A673 (cell line): ENCODE results near the gene ALDH1A3.
"Not testable (repeated sequence)": the region's sequence is repeated elsewhere in the genome, so short reads cannot be mapped to it uniquely, and the experiment has no call there.

Experiments used
- EZH2 ChIP-seq: fragments of 200-600 bp; sonication (generic); IDR thresholded peaks from 2 replicates; pipeline ENCODE4 v1.6.1; 2017; ENCODE audit warnings: borderline replicate concordance, low read depth, mild to moderate bottlenecking, mixed read lengths, antibody characterized with exemption, low read length; ENCODE audit not compliant: poor library complexity, severe bottlenecking
- TF ChIP-seq, protein P1 (sequence below): fragments of 300-800, 200-600 bp; sonication (generic); conservative IDR thresholded peaks from 2 replicates; pipeline ENCODE4 v1.5.1; 2017; ENCODE audit warnings: low read depth, mild to moderate bottlenecking, antibody characterized with exemption, low read length, moderate library complexity, mixed read lengths

DNA sequence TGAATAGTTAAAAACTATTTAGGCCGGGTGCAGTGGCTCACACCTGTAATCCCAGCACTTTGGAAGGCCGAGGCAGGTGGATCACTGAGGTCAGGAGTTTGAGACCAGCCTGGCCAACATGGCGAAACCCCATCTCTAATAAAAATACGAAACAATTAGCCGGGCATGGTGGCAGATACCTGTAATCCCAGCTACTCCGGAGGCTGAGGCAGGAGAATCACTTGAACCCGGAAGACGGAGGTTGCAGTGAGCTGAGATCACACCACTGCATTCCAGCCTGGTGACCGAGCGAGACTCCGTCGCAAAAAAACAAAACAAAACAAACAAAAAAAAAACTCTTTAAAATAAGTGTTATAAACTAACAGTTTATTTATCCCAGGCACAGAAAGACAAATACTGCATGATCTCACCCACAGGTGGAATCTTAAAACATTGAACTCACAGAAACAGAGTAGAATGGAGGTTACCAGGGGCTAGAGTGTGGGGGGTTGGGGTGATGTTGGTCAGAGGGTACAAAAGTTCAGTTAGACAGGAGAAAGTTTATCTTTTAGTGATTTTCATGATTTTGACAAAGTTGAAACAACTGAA is 28.1 kb upstream of the ALDH1A3 start:
- TF ChIP-seq, protein P1, sequence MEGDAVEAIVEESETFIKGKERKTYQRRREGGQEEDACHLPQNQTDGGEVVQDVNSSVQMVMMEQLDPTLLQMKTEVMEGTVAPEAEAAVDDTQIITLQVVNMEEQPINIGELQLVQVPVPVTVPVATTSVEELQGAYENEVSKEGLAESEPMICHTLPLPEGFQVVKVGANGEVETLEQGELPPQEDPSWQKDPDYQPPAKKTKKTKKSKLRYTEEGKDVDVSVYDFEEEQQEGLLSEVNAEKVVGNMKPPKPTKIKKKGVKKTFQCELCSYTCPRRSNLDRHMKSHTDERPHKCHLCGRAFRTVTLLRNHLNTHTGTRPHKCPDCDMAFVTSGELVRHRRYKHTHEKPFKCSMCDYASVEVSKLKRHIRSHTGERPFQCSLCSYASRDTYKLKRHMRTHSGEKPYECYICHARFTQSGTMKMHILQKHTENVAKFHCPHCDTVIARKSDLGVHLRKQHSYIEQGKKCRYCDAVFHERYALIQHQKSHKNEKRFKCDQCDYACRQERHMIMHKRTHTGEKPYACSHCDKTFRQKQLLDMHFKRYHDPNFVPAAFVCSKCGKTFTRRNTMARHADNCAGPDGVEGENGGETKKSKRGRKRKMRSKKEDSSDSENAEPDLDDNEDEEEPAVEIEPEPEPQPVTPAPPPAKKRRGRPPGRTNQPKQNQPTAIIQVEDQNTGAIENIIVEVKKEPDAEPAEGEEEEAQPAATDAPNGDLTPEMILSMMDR = not testable (repeated sequence)
- TF ChIP-seq EZH2 = not testable (repeated sequence)
